Liver (tissue), 9 donors: ENCODE data around the gene ZBP1. TPM values are rescaled to one million over a fixed set of nuclear protein-coding genes. Genes with fewer than 3 reads are reported as not detected.

Source experiments
- DNase-seq: peaks from one replicate; pipeline ENCODE4 v3.0.0-alpha.2; 2017; ENCODE audit warnings: low spot score
- H3K27ac ChIP-seq, 2 donors: one replicate each; pipeline ENCODE4 v1.7.0; 2013; ENCODE audit warnings: inconsistent platforms in 2 of 2, low read length in 2 of 2, control low read depth in 1 of 2, low read depth in 1 of 2, mild to moderate bottlenecking in 1 of 2
- H3K27me3 ChIP-seq, 4 donors: one replicate each; pipeline versions ENCODE4 v1.6.1 to v1.7.0; 2013; ENCODE audit warnings: low read length in 3 of 4, inconsistent platforms in 1 of 4, mild to moderate bottlenecking in 1 of 4, moderate library complexity in 1 of 4; ENCODE audit not compliant: control insufficient read depth in 4 of 4, insufficient read depth in 4 of 4
- H3K36me3 ChIP-seq, 4 donors: one replicate each; pipeline versions ENCODE4 v1.6.1 to v1.7.0; 2013; ENCODE audit warnings: low read length in 3 of 4, mild to moderate bottlenecking in 3 of 4, low read depth in 1 of 4, moderate library complexity in 1 of 4; ENCODE audit not compliant: control insufficient read depth in 4 of 4, insufficient read depth in 3 of 4
- H3K4me1 ChIP-seq, 4 donors: one replicate each; pipeline versions ENCODE4 v1.6.1 to v1.7.0; 2013; ENCODE audit warnings: low read length in 3 of 4, mild to moderate bottlenecking in 3 of 4, moderate library complexity in 1 of 4; ENCODE audit not compliant: control insufficient read depth in 4 of 4, insufficient read depth in 4 of 4
- H3K4me3 ChIP-seq, 3 donors: one replicate each; pipeline versions ENCODE4 v1.6.1 to v1.7.0; 2013; ENCODE audit warnings: low read length in 3 of 3, control low read depth in 1 of 3, low read depth in 1 of 3, mild to moderate bottlenecking in 1 of 3
- H3K9ac ChIP-seq, 2 donors: one replicate each; pipeline ENCODE4 v1.7.0; 2013; ENCODE audit warnings: low read length in 2 of 2, mild to moderate bottlenecking in 2 of 2, moderate library complexity in 2 of 2, control low read depth in 1 of 2, low read depth in 1 of 2
- H3K9me3 ChIP-seq, 4 donors: one replicate each; pipeline versions ENCODE4 v1.6.1 to v1.7.0; 2013; ENCODE audit warnings: low read length in 3 of 4; ENCODE audit not compliant: control insufficient read depth in 4 of 4
- EGR1 ChIP-seq, 2 donors: IDR thresholded peaks; 2 replicates each; pipeline ENCODE4 v1.6.1; 2016 to 2018; ENCODE audit warnings: antibody characterized with exemption in 2 of 2, low read depth in 2 of 2
- FOXA2 ChIP-seq: IDR thresholded peaks from 2 replicates; pipeline ENCODE4 v1.6.1; 2016; ENCODE audit warnings: antibody characterized with exemption
- HNF4G ChIP-seq: IDR thresholded peaks from 2 replicates; pipeline ENCODE4 v1.6.1; 2016; ENCODE audit warnings: antibody characterized with exemption
- JUND ChIP-seq, 2 donors: IDR thresholded peaks; 2 replicates each; pipeline ENCODE4 v1.6.1; 2016; ENCODE audit warnings: antibody characterized with exemption in 2 of 2
- NR2F2 ChIP-seq: IDR thresholded peaks from 2 replicates; pipeline ENCODE4 v1.6.1; 2016; ENCODE audit warnings: antibody characterized with exemption
- RAD21 ChIP-seq, 2 donors: IDR thresholded peaks; 2 replicates each; pipeline ENCODE4 v1.6.1; 2016; ENCODE audit warnings: antibody characterized with exemption in 2 of 2, mild to moderate bottlenecking in 2 of 2
- RXRA ChIP-seq, 2 donors: IDR thresholded peaks; 2 replicates each; pipeline ENCODE4 v1.6.1; 2017 to 2018; ENCODE audit warnings: antibody characterized with exemption in 2 of 2, mild to moderate bottlenecking in 1 of 2
- SP1 ChIP-seq: IDR thresholded peaks from 2 replicates; pipeline ENCODE4 v1.6.1; 2018; ENCODE audit warnings: antibody characterized with exemption, mild to moderate bottlenecking
- WGBS: extraction: QIAGEN DNeasy Blood & Tissue Kit; methylation state at CpG from one replicate; pipeline ENCODE4 v1.1.7; 2013; 5-methylcytosine and 5-hydroxymethylcytosine counted together
- polyA plus RNA-seq, 2 donors: library from polyadenylated mRNA; stranded (reverse) in 1 of 2; unstranded in 1 of 2; fragments of 200-250 nt in 1 of 2; fragments of >200 nt in 1 of 2; fragmentation: Nextera tagmentation in 1 of 2; extraction: Ambion mirVana in 1 of 2; gene quantifications; one replicate each; pipeline versions ENCODE4 v1.2.1 to v1.2.3, GENCODE V29; 2013 to 2015
- total RNA-seq, 2 donors: library from RNA; depleted of rRNA; stranded (reverse); fragments of >200 nt; gene quantifications; one replicate each; pipeline ENCODE4 v1.2.3, GENCODE V29; 2014
- TF ChIP-seq, protein P1 (sequence below): IDR thresholded peaks from 2 replicates; pipeline ENCODE4 v1.6.1; 2016; ENCODE audit warnings: antibody characterized with exemption
- TF ChIP-seq, protein P2 (sequence below): IDR thresholded peaks from 2 replicates; pipeline ENCODE4 v1.6.1; 2016; ENCODE audit warnings: antibody characterized with exemption, mild to moderate bottlenecking
- TF ChIP-seq, protein P3 (sequence below): IDR thresholded peaks from 2 replicates; pipeline ENCODE4 v1.6.1; 2016; ENCODE audit warnings: antibody characterized with exemption
- TF ChIP-seq, protein P4 (sequence below): fragments of 150-350 bp; IDR thresholded peaks from 2 replicates; pipeline ENCODE4 v1.5.1; 2017; ENCODE audit warnings: improper control_type of control experiment, low read depth, low read length; ENCODE audit not compliant: missing input control
- TF ChIP-seq, protein P5 (sequence below): IDR thresholded peaks from 2 replicates; pipeline ENCODE4 v1.6.1; 2016; ENCODE audit warnings: antibody characterized with exemption
- donor health status: healthy.
- donor health status: healthy.
- donor health status: healthy.
- donor health status: healthy.
- donor health status: healthy.

Gene ZBP1
- total and polyA plus RNA-seq, 4 donors, result 0.06 to 0.42 (median 0.13) TPM

DNA sequence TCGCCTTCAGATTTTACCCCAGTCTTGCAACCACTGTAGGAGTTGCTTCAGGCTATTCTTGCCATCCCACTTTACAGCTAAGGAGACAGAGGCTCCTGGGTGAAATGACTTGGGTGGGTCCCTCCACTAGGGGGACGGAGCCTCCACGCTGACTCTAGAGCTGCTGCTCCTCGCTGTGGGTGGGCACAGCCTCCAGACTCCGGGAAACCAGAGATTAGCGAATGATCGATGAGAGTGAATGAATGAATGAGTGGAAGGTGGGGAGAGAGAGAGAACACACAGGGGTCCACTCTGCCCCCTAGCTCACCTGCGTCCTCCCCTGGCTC lies 10.4 kb downstream of the ZBP1 start:
- Histone ChIP-seq H3K27me3 (no peaks in the 10 kb centered on the region), H3K27ac (no peak overlapping the region), H3K9ac (no peak overlapping the region), H3K4me1 (no peaks in the 10 kb centered on the region), H3K4me3 (no peak overlapping the region), H3K9me3 (no peaks in the 10 kb centered on the region), H3K36me3 (no peaks in the 10 kb centered on the region)
- DNase-seq, result no peak
- 82% methylated on average over 8 of the region's 8 CpGs for WGBS
- TF ChIP-seq, protein P1, sequence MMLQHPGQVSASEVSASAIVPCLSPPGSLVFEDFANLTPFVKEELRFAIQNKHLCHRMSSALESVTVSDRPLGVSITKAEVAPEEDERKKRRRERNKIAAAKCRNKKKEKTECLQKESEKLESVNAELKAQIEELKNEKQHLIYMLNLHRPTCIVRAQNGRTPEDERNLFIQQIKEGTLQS, result no peak
- TF ChIP-seq, protein P2, sequence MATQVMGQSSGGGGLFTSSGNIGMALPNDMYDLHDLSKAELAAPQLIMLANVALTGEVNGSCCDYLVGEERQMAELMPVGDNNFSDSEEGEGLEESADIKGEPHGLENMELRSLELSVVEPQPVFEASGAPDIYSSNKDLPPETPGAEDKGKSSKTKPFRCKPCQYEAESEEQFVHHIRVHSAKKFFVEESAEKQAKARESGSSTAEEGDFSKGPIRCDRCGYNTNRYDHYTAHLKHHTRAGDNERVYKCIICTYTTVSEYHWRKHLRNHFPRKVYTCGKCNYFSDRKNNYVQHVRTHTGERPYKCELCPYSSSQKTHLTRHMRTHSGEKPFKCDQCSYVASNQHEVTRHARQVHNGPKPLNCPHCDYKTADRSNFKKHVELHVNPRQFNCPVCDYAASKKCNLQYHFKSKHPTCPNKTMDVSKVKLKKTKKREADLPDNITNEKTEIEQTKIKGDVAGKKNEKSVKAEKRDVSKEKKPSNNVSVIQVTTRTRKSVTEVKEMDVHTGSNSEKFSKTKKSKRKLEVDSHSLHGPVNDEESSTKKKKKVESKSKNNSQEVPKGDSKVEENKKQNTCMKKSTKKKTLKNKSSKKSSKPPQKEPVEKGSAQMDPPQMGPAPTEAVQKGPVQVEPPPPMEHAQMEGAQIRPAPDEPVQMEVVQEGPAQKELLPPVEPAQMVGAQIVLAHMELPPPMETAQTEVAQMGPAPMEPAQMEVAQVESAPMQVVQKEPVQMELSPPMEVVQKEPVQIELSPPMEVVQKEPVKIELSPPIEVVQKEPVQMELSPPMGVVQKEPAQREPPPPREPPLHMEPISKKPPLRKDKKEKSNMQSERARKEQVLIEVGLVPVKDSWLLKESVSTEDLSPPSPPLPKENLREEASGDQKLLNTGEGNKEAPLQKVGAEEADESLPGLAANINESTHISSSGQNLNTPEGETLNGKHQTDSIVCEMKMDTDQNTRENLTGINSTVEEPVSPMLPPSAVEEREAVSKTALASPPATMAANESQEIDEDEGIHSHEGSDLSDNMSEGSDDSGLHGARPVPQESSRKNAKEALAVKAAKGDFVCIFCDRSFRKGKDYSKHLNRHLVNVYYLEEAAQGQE, result no peak
- no peak for TF ChIP-seq JUND (IDR thresholded peaks at IDR 0.05)
- TF ChIP-seq, protein P3, sequence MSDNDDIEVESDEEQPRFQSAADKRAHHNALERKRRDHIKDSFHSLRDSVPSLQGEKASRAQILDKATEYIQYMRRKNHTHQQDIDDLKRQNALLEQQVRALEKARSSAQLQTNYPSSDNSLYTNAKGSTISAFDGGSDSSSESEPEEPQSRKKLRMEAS, result no peak

DNA sequence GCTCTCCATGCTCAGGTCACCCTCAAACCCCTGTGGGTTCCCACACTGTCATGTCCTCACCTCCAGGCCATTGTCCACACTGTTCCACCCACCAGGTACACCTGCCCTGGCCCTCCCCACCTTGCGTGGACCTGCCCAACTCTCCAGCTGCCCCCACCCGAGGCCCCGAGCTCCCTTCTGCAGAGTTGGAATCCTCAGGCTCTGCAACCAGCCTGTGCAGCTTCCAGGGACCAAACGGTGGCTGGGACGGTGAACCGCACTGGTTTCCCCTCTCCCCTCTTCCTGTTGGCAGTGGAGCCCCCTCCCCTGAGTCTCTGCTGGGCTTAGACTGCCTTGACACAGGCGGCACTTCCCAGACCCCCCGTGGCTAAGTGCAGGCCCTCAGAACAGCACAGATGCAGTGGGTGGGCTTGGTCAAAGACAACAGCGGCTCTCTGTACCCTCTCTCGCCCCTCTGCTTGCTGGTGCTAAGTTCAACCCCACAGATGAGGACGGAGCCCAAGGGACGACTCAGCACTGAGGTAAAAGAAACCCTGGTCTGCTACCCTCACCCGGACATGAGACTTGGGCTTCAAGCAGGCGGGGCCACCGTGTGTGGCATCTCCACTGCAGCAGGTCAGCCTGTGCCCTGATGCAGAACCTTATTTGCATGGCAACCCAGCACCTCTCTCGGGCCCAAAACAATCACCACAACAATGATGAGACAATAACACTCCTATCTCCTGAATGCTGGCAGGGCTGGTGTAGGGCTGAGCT lies 11.0 kb downstream of the ZBP1 start:
- Histone ChIP-seq H3K9me3 (no peaks in the 10 kb centered on the region), H3K27ac (no peak overlapping the region), H3K4me3 (no peak overlapping the region), H3K36me3 (no peaks in the 10 kb centered on the region), H3K4me1 (no peaks in the 10 kb centered on the region), H3K27me3 (no peaks in the 10 kb centered on the region), H3K9ac (no peak overlapping the region)
- TF ChIP-seq RXRA (IDR thresholded peaks at IDR 0.05), result no peak
- TF ChIP-seq SP1, result no peak
- TF ChIP-seq, protein P3, result no peak
- TF ChIP-seq HNF4G, result no peak
- TF ChIP-seq NR2F2, result no peak
- no peak for TF ChIP-seq EGR1 (IDR thresholded peaks at IDR 0.05; ENCODE audit: low read depth in 2 of 2)
- no peak for TF ChIP-seq RAD21 (IDR thresholded peaks at IDR 0.05)
- TF ChIP-seq JUND (IDR thresholded peaks at IDR 0.05), result no peak
- TF ChIP-seq, protein P2, result no peak
- TF ChIP-seq, protein P4, sequence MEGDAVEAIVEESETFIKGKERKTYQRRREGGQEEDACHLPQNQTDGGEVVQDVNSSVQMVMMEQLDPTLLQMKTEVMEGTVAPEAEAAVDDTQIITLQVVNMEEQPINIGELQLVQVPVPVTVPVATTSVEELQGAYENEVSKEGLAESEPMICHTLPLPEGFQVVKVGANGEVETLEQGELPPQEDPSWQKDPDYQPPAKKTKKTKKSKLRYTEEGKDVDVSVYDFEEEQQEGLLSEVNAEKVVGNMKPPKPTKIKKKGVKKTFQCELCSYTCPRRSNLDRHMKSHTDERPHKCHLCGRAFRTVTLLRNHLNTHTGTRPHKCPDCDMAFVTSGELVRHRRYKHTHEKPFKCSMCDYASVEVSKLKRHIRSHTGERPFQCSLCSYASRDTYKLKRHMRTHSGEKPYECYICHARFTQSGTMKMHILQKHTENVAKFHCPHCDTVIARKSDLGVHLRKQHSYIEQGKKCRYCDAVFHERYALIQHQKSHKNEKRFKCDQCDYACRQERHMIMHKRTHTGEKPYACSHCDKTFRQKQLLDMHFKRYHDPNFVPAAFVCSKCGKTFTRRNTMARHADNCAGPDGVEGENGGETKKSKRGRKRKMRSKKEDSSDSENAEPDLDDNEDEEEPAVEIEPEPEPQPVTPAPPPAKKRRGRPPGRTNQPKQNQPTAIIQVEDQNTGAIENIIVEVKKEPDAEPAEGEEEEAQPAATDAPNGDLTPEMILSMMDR, result no peak
- no peak for TF ChIP-seq FOXA2
- TF ChIP-seq, protein P5, sequence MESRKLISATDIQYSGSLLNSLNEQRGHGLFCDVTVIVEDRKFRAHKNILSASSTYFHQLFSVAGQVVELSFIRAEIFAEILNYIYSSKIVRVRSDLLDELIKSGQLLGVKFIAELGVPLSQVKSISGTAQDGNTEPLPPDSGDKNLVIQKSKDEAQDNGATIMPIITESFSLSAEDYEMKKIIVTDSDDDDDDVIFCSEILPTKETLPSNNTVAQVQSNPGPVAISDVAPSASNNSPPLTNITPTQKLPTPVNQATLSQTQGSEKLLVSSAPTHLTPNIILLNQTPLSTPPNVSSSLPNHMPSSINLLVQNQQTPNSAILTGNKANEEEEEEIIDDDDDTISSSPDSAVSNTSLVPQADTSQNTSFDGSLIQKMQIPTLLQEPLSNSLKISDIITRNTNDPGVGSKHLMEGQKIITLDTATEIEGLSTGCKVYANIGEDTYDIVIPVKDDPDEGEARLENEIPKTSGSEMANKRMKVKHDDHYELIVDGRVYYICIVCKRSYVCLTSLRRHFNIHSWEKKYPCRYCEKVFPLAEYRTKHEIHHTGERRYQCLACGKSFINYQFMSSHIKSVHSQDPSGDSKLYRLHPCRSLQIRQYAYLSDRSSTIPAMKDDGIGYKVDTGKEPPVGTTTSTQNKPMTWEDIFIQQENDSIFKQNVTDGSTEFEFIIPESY, result no peak
- WGBS, result 71% methylated on average over 16 of the region's 16 CpGs
- no peak for DNase-seq
